Stimulated activated CD4-positive, alpha-beta T cell treated with anti-CD3 and anti-CD28 coated beads, Interleukin-2, amount 100 ng/mL, for 48 hours (primary cell): ENCODE data around the gene RPRD1B.

ENCODE experiments used
- DNase-seq, 2 donors: peaks; one replicate each; pipeline ENCODE4 v3.0.0-alpha.2; 2020

RPRD1B gene

GRCh38 chr20:38033330-38034107, at the start of gene RPRD1B, which contains the start of gene TTI1:
Gene RPRD1B, plus strand, starts transcription at chr20:38033746. Its CDS starts 202 bp downstream, at chr20:38033948.
Gene TTI1, minus strand, starts transcription at chr20:38033456. Its CDS starts 19,640 bp downstream, at chr20:38013816.
- DNase-seq, result peak; percentile 78 to 85

DNA sequence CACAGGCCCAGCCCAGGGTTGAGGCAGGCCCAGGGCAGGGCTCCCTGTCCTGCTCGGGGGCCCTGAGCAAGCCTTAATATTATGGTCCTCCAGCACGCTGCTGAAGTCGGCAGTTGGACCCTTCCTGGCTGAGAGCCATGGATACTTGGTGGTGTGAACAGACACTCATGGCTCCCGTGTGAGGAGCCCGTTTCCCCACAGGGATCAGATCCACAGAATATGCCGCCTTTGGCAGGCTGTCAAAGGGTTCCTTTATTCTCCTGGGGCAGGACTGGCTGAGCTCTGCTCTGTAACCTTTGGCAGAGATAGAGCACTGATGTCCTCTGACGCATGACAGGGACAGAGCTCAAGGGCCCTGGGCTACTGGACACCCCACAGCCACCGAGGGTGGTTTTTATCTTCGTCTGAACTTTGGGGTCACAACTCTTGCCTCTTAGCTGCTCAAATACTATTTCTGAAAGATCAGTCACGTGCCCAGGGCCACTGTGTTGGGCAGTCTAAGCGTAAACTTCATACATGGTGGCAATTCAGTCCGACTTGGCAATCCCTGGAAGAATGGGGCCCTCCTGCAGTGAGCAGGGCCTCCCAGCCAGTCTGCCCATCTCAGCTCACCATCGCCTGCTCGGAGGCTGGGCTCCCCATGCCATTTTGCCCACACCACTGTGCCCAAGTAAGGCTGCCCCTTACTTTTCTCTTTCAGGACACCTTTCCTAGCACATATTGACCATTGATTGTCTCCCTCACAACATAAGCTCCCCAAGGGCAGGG, 49.3 kb upstream of the RPRD1B start:
- no peak for DNase-seq

GRCh38 chr20:37986044-37986858, 47.3 kb upstream of the RPRD1B start:
- DNase-seq, result no peak

GRCh38 chr20:37986873-37987601, 46.5 kb upstream of the RPRD1B start:
- no peak for DNase-seq

GRCh38 chr20:37987602-37988290, 45.8 kb upstream of the RPRD1B start:
- DNase-seq, result no peak

- DNase-seq, result no peak
Measured at GRCh38 chr20:37988306-37988954, 45.1 kb upstream of the RPRD1B start.

DNA sequence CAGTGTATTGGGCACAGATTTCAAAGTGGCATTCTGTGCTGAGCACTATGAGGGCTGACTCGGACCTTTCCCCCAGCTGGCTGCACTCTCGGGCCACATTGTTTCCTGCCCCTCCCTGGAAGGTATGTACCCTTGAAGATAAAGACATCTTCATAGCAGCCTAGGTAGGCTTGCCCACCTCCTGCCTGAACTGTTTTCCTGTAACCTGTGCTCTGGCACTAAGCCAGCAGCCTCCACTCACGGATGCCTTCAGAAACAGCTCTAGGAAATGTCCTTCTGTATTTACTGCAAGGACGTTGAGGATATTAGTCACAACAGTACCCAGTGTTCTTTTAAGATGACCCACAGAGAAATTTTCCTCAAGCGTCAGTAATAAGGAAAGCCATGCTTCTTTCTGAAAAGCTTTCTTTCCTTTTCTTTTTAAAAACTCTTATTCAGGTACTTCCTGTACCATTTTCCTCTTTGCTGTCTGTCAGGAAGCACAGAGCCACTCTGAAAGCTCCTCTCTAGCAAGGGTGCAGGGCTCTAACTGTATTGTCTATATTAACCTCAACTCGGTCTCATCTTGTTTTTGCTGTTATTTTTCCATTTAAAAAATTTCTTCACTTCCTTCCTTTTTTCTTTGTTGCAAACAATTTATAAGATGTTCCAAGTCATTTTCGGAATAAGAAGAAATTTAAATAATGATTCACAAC, 43.8 kb upstream of the RPRD1B start:
- no peak for DNase-seq

DNA sequence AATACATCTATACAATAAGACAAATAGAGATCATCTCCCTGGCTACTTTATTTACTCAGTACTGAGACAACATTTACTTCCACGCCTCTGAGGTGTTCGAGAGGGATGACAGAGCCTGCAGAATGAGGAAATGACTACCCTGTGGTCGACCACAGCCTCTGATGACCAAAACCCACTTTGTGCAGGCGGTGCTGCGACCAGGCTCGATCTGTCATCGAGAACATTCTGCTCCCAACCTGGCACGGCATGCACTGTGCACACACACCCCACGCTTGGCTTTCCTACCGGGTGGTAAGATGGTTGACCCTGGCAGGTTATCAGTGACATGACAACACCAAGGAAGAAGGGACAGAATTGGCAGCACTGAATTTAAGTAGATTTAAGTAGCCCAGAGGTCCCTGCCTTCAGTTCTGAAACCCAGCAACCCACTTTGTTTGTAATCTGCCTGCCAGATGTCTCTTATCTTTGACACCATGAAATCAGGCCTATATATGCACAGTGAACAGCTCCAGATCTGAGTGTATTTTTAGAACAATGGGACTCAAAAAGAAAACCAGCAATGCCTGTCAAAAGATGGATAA, 42.9 kb upstream of the RPRD1B start:
- DNase-seq, result peak; percentile 43 to 48

DNA sequence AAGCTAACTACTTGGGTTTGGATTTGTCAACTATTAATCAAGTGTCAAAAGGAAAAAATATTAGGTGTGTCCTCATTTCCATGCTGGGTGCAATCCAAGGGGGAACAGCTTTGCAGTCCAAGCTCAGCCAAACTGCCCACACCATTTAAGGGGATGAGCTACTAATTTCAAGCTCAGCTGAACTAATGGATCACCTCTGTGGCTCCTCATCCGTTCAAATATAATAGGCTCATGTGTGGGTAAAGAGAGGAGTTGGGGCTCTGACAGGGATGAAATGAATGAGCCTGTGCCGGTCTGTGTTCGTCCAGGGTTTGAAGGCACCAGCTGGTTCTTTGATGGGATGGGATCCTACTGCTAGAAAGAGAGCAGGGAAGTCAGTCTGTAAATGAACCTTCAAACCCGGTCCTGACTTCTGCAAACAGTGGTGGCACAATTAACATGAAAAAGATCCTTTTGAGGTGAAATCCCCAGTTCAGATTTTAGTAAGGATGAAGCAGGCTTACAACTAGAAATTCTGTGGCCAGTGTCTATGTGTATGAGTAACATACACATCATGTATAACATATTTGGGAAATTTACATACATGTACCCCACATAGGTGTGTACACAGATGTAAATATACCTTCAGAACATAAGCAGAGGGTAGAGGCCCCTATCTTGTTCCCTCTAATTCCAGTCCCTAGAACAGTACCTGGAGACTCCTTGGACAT, 42.2 kb upstream of the RPRD1B start:
- DNase-seq, result no peak

DNA sequence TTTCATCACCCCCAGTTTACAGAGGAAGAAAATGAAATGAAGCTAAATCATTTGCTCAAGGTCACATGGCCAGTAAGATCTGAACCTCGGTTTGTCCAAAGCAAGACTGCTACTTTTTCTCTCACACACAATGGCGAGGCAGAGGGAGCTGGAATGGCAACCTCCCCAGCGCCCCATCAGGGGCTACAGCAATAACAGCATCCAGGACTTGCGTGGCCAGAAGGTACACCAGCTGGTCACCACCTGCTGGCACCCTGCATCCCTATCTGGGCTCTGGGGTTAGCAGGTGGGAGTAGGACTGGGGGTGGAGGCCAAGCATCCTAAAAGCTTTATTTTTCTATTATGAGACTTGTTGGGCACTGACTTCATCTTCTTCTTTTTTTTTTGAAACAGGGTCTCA, 41.6 kb upstream of the RPRD1B start:
- DNase-seq, result no peak

DNA sequence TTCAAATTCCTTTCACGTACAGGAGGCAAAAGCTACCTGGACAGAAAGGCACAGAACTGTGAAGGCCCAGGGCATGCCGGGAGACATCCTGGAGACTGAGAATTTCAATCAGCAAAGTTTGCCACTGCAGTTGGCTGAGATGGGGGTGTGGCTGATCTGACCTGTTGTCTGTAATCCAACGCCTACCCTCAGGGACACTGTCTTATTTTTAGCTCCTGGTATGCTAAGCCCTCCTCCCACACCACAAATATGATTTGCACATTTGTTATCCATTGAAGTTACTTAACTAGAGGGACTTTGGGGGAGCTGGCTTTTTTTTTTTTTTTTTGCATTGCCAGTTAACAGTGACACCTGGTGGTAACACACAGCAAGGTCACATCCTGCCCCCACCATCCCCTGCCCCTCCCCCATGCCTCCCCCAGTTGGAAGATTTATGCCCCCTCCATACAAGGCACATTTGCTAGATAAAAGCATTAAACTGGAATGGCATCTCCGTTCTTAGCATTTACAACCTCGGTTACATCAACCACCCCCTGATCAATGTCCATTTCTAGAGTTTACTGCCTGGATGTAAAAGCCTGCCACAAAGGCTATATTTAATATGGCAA, 40.6 kb upstream of the RPRD1B start:
- peak in 1 of 2 donors; percentile 11 for DNase-seq

DNA sequence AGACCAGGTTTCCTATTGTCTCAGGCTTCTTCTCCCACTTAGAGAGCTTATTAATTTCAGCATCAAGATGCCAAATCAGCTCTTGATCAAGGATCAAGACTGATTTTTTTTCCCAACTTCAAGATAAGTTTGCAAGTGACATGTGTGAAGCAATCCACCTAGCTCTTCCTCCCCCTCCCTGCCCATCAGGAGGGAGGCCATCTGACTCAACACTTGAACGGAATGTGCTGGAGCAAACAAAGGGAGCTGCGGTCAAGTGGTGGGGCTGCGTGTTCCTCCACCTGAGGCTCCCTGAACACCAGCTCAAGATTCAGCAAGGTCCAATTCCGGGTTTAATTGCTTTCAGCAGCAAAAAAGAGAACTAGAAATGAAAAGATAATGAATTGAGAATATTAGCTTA, 39.0 kb upstream of the RPRD1B start:
- DNase-seq, result no peak

DNA sequence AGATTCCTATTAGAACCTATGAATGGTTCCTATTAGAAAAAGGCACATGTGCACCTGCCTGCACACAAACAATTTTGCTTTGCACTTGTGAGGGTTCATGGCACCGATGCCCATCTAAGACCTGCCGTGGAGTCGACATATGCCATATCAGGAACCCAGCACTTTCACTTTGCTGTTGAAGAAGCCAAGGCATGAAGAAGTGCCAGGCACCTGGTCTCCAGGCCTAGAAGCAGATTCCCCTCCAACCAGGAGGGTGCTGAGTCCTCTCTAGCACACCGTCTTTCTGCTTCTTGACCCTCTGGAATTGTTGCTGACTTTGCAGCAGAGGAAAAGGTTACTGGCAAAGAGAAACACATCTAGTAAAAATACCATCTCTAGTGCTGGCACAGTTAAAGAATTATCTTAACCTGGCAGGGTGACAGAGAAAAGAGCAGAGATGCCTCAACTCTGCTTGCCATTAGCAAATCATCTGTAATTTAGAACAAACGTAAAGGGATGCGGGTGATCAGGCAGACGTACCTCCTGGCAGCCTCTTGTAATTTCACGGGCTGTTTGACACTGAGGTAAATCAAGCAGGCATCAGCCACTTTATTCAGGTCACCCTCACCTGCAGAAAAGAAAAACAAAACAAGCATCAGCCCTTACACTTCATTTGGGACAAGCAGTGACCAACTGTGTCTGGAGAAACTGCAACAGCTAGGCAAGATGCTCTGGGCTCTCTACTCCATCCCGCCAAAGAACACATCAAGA, 37.5 kb upstream of the RPRD1B start:
- no peak for DNase-seq

DNA sequence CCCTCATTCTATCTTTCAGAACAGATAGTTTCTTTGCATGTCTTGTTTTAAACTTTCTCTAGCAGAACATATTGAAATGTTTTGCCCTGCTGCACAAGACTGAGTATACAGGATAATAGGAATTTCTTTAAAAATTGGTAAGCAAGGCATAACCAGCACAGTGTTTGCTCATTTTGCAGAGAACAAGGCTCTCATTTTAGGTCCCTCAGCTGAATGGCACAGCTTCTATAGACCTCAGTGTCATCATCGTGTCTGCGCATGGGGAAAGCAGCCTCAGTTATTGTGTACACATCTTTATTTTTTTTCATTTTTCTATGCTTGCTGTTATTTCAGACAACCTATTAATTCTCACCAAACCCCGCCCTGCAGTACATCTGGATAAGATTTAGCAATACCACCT, 36.0 kb upstream of the RPRD1B start:
- no peak for DNase-seq

- DNase-seq, result no peak
Measured at GRCh38 chr20:37999526-38000263, 33.9 kb upstream of the RPRD1B start.

- no peak for DNase-seq
Measured at GRCh38 chr20:38000293-38000692, 33.3 kb upstream of the RPRD1B start.

- DNase-seq, result no peak
Measured at GRCh38 chr20:38001173-38001875, 32.2 kb upstream of the RPRD1B start.
